GM12878 (cell line): Measurements from ENCODE around the gene PPAN. TPM values are rescaled to one million over a fixed set of nuclear protein-coding genes. Genes with fewer than 3 reads are reported as not detected.
A peak's percentile ranks its signal among the peaks of the same experiment; 100 is the strongest.

Experiments
- ATF2 ChIP-seq: IDR thresholded peaks from 2 replicates; pipeline ENCODE4 v1.6.1; 2012; ENCODE audit warnings: low read length, inconsistent platforms
- BACH1 ChIP-seq: fragments of 450-650 bp; IDR thresholded peaks from 2 replicates; pipeline ENCODE4 v1.6.1; 2017; ENCODE audit warnings: mild to moderate bottlenecking, borderline replicate concordance
- BHLHE40 ChIP-seq, 2 experiments: fragments of 450-650 bp in 1 of 2; IDR thresholded peaks; 2 replicates each; pipeline ENCODE4 v1.6.1; 2011 to 2017; ENCODE audit warnings: low read depth in 2 of 2, borderline replicate concordance in 1 of 2, improper control_type of control experiment in 1 of 2, low read length in 1 of 2, mild to moderate bottlenecking in 1 of 2
- CREM ChIP-seq: IDR thresholded peaks from 2 replicates; pipeline ENCODE4 v1.6.1; 2014; ENCODE audit warnings: antibody characterized with exemption, low read depth
- GATAD2B ChIP-seq: fragments of 450-650 bp; conservative IDR thresholded peaks from 2 replicates; pipeline ENCODE4 v1.6.1; 2017; ENCODE audit warnings: low read depth, mild to moderate bottlenecking, moderate library complexity
- HCFC1 ChIP-seq: fragments of 150-350 bp; IDR thresholded peaks from 2 replicates; pipeline ENCODE4 v1.6.1; 2014; ENCODE audit warnings: low read length
- HDAC6 ChIP-seq: fragments of 200-600 bp; sonication (generic); IDR thresholded peaks from one replicate; pipeline ENCODE4 v1.8.0; 2017; ENCODE audit warnings: antibody characterized with exemption; ENCODE audit not compliant: unreplicated experiment
- HSF1 ChIP-seq: fragments of 150-350 bp; IDR thresholded peaks from 2 replicates; pipeline ENCODE4 v1.6.1; 2014; ENCODE audit warnings: mild to moderate bottlenecking, low read depth, low read length
- KDM1A ChIP-seq: fragments of 200-600 bp; sonication (generic); IDR thresholded peaks from 2 replicates; pipeline ENCODE4 v1.6.1; 2016; ENCODE audit warnings: borderline replicate concordance
- KLF5 ChIP-seq: fragments of 450-650 bp; IDR thresholded peaks from 2 replicates; pipeline ENCODE4 v1.6.1; 2014; ENCODE audit warnings: mild to moderate bottlenecking; ENCODE audit not compliant: partially characterized antibody
- LARP7 ChIP-seq: fragments of 450-650 bp; IDR thresholded peaks from 2 replicates; pipeline ENCODE4 v1.6.1; 2017; ENCODE audit warnings: mild to moderate bottlenecking
- MEF2A ChIP-seq: IDR thresholded peaks from 2 replicates; pipeline ENCODE4 v1.6.1; 2011; ENCODE audit warnings: low read depth, mild to moderate bottlenecking, low read length, moderate library complexity; ENCODE audit not compliant: insufficient read depth
- NFXL1 ChIP-seq: fragments of 450-650 bp; IDR thresholded peaks from 2 replicates; pipeline ENCODE4 v1.6.1; 2017; ENCODE audit warnings: antibody characterized with exemption, mild to moderate bottlenecking, borderline replicate concordance
- NFYA ChIP-seq: IDR thresholded peaks from 2 replicates; pipeline ENCODE4 v1.6.1; 2011; ENCODE audit warnings: low read depth, mild to moderate bottlenecking, low read length, improper control_type of control experiment, borderline replicate concordance
- NR2C2 ChIP-seq: IDR thresholded peaks from 2 replicates; pipeline ENCODE4 v1.6.1; 2011; ENCODE audit warnings: borderline replicate concordance, low read depth; ENCODE audit not compliant: control insufficient read depth, insufficient read length
- PAX8 ChIP-seq: fragments of 450-650 bp; IDR thresholded peaks from 2 replicates; pipeline ENCODE4 v1.6.1; 2017; ENCODE audit warnings: mild to moderate bottlenecking, moderate library complexity
- POU2F2 ChIP-seq: IDR thresholded peaks from 3 replicates; pipeline ENCODE4 v1.6.1; 2011; ENCODE audit warnings: low read depth, mild to moderate bottlenecking, low read length, borderline replicate concordance
- SIX5 ChIP-seq: IDR thresholded peaks from 2 replicates; pipeline ENCODE4 v1.6.1; 2011; ENCODE audit warnings: mild to moderate bottlenecking, low read depth, low read length, moderate library complexity; ENCODE audit not compliant: severe bottlenecking
- SMARCA5 ChIP-seq: fragments of 450-650 bp; IDR thresholded peaks from 2 replicates; pipeline ENCODE4 v1.6.1; 2017; ENCODE audit warnings: mild to moderate bottlenecking
- SREBF2 ChIP-seq: IDR thresholded peaks from 2 replicates; pipeline ENCODE4 v1.6.1; 2012; ENCODE audit warnings: mild to moderate bottlenecking, low read length
- TBL1XR1 ChIP-seq: IDR thresholded peaks from 2 replicates; pipeline ENCODE4 v1.6.1; 2012; ENCODE audit warnings: low read depth, low read length, improper control_type of control experiment
- WRNIP1 ChIP-seq: IDR thresholded peaks from 2 replicates; pipeline ENCODE4 v1.6.1; 2011; ENCODE audit warnings: low read depth, low read length, improper control_type of control experiment, borderline replicate concordance
- ZNF24 ChIP-seq: fragments of 450-650 bp; IDR thresholded peaks from 2 replicates; pipeline ENCODE4 v1.6.1; 2017; ENCODE audit warnings: antibody characterized with exemption, mild to moderate bottlenecking
- ZNF687 ChIP-seq: fragments of 450-650 bp; IDR thresholded peaks from 2 replicates; pipeline ENCODE4 v1.6.1; 2017; ENCODE audit warnings: mild to moderate bottlenecking, moderate library complexity
- ZSCAN29 ChIP-seq: fragments of 450-650 bp; IDR thresholded peaks from 2 replicates; pipeline ENCODE4 v1.6.1; 2017; ENCODE audit warnings: mild to moderate bottlenecking, moderate library complexity
- polyA plus RNA-seq, 11 experiments: library from polyadenylated mRNA; depleted of rRNA in 4 of 11; unstranded in 6 of 11; stranded (reverse) in 5 of 11; fragments of >200 nt; fragmentation: Nextera tagmentation in 4 of 11; fragmentation: Illumina TruSeq in 1 of 11; extraction: Ambion mirVana in 4 of 11; extraction: Trizol in 1 of 11; gene quantifications; 1 replicate in 1 of 11; 2 replicates in 10 of 11; pipeline versions ENCODE4 v1.2.1 to v1.2.3, GENCODE V29; 2011 to 2016; ENCODE audit warnings: inconsistent platforms in 2 of 11, missing spikeins in 2 of 11, low read depth in 1 of 11
- total RNA-seq, 4 experiments: library from RNA; depleted of rRNA in 3 of 4; stranded (reverse); fragments of >200 nt in 3 of 4; fragmentation: Illumina TruSeq in 1 of 4; extraction: Trizol in 1 of 4; gene quantifications; 2 replicates each; pipeline versions ENCODE4 v1.2.1 to v1.2.3, GENCODE V29; 2013 to 2021

The PPAN gene
- total and polyA plus RNA-seq, 10 of the 15 experiments (the other 5 are each of a cell fraction or from before 2014, with no cell fraction given) = 2.1 to 171 (median 108) TPM

- TF ChIP-seq ZNF687 (peak; percentile 91), KLF5 (peak; percentile 54), GATAD2B (peak; percentile 100), NFYA (no peak), NR2C2 (no peak), MEF2A (0 out of 2 replicates have a peak, but pooled peaks have one; percentile 42), BHLHE40 (IDR thresholded peaks at IDR 0.05; ENCODE audit: borderline replicate concordance in 1 of 2, low read depth in 2 of 2, low read length in 1 of 2) (peak; percentile 86 to 89), SMARCA5 (no peak), WRNIP1 (peak; percentile 66; the same call in 1 of the 2 replicates), NFXL1 (no peak), PAX8 (peak; percentile 89; the same call in 1 of the 2 replicates), POU2F2 (peak; percentile 88), ATF2 (peak; percentile 98), CREM (peak; percentile 73), ZNF24 (0 out of 2 replicates have a peak, but pooled peaks have one; percentile 3), BACH1 (peak; percentile 79; the same call in 1 of the 2 replicates), TBL1XR1 (peak; percentile 91), HCFC1 (no peak), LARP7 (no peak), KDM1A (no peak), HDAC6 (no peak), ZSCAN29 (no peak), SREBF2 (no peak), HSF1 (no peak), SIX5 (no peak)
Observed at GRCh38 chr19:10104665-10105508, 1.3 kb upstream of the PPAN start (continued).
